Suprapubic skin (tissue), 4 donors: Measurements from ENCODE around the gene CHMP4A. TPM values are rescaled to one million over a fixed set of nuclear protein-coding genes. Genes with fewer than 3 reads are reported as not detected.

Source experiments
- DNase-seq, 2 donors: peaks; one replicate each; pipeline ENCODE4 v3.0.0-alpha.2; 2019; ENCODE audit warnings: low spot score in 2 of 2
- H3K27ac ChIP-seq: fragments of 200-600 bp; sonication (generic); one replicate; pipeline ENCODE4 v1.5.1; 2019
- H3K27me3 ChIP-seq: fragments of 200-600 bp; sonication (generic); one replicate; pipeline ENCODE4 v1.5.1; 2019
- H3K36me3 ChIP-seq: fragments of 200-600 bp; sonication (generic); one replicate; pipeline ENCODE4 v1.5.1; 2019
- H3K4me1 ChIP-seq: fragments of 200-600 bp; sonication (generic); one replicate; pipeline ENCODE4 v1.5.1; 2019
- H3K4me3 ChIP-seq: fragments of 200-600 bp; sonication (generic); one replicate; pipeline ENCODE4 v1.5.1; 2019; ENCODE audit warnings: mild to moderate bottlenecking
- H3K9me3 ChIP-seq: fragments of 200-600 bp; sonication (generic); one replicate; pipeline ENCODE4 v1.5.1; 2019
- EP300 ChIP-seq: sonication (generic); formaldehyde crosslinking; IDR thresholded peaks from one replicate; pipeline ENCODE4 v1.6.1; 2017; ENCODE audit warnings: antibody characterized with exemption
- POLR2A ChIP-seq, 2 donors: fragments of 450-650 bp; IDR thresholded peaks; one replicate each; pipeline ENCODE4 v1.6.1; 2017; ENCODE audit warnings: antibody characterized with exemption in 2 of 2, mild to moderate bottlenecking in 2 of 2, moderate library complexity in 2 of 2
- POLR2AphosphoS5 ChIP-seq, 3 donors: sonication (generic); formaldehyde crosslinking; IDR thresholded peaks; one replicate each; pipeline ENCODE4 v1.6.1; 2017; ENCODE audit warnings: antibody characterized with exemption in 3 of 3
- WGBS: methylation state at CpG from one replicate; pipeline ENCODE4 v1.1.5; 2018; 5-methylcytosine and 5-hydroxymethylcytosine counted together
- total RNA-seq, 4 donors: library from RNA; depleted of rRNA; stranded (reverse); fragments of >200 nt; gene quantifications; one replicate each; pipeline ENCODE4 v1.1.0, GENCODE V29; 2016
- TF ChIP-seq, protein P1 (sequence below), 2 donors: fragments of 200-600 bp in 1 of 2; fragments of 450-650 bp in 1 of 2; sonication (generic) in 1 of 2; IDR thresholded peaks; one replicate each; pipeline ENCODE4 v1.5.1; 2016 to 2019; ENCODE audit warnings: antibody characterized with exemption in 2 of 2, mild to moderate bottlenecking in 1 of 2, moderate library complexity in 1 of 2

Gene CHMP4A
- total RNA-seq, 4 donors from 2014 or later: 47.2 to 86.3 (median 63.6) TPM

DNA sequence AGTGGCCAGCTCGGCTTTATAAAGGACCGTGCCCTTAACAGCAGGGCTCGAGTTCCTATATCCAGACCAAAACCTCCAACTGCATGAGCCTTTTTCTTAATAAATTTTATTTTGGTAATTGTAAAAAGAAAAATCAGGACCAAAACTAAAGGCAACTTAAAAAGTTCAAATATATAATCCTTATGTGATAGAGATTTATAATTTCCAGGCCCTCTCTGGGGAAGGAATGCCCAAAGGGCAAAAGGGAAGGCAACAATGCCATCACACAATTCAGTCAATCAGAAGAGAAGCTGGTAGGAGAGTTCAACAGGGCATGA is 24.3 kb downstream of the CHMP4A start:
- TF ChIP-seq, protein P1, sequence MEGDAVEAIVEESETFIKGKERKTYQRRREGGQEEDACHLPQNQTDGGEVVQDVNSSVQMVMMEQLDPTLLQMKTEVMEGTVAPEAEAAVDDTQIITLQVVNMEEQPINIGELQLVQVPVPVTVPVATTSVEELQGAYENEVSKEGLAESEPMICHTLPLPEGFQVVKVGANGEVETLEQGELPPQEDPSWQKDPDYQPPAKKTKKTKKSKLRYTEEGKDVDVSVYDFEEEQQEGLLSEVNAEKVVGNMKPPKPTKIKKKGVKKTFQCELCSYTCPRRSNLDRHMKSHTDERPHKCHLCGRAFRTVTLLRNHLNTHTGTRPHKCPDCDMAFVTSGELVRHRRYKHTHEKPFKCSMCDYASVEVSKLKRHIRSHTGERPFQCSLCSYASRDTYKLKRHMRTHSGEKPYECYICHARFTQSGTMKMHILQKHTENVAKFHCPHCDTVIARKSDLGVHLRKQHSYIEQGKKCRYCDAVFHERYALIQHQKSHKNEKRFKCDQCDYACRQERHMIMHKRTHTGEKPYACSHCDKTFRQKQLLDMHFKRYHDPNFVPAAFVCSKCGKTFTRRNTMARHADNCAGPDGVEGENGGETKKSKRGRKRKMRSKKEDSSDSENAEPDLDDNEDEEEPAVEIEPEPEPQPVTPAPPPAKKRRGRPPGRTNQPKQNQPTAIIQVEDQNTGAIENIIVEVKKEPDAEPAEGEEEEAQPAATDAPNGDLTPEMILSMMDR (IDR thresholded peaks at IDR 0.05): no peak
- TF ChIP-seq POLR2AphosphoS5 (IDR thresholded peaks at IDR 0.05): no peak
- no peak for TF ChIP-seq POLR2A (IDR thresholded peaks at IDR 0.05)
- TF ChIP-seq EP300: no peak
- DNase-seq: no peak
- Histone ChIP-seq H3K36me3 (peaks cover 53% of the 10 kb centered on the region), H3K9me3 (no peaks in the 10 kb centered on the region), H3K4me1 (peaks cover 37% of the 10 kb centered on the region), H3K4me3 (peak overlapping the region; percentile 90), H3K27ac (peak overlapping the region; percentile 74), H3K27me3 (no peaks in the 10 kb centered on the region)
- 0% methylated on average over 3 of the region's 3 CpGs for WGBS

DNA sequence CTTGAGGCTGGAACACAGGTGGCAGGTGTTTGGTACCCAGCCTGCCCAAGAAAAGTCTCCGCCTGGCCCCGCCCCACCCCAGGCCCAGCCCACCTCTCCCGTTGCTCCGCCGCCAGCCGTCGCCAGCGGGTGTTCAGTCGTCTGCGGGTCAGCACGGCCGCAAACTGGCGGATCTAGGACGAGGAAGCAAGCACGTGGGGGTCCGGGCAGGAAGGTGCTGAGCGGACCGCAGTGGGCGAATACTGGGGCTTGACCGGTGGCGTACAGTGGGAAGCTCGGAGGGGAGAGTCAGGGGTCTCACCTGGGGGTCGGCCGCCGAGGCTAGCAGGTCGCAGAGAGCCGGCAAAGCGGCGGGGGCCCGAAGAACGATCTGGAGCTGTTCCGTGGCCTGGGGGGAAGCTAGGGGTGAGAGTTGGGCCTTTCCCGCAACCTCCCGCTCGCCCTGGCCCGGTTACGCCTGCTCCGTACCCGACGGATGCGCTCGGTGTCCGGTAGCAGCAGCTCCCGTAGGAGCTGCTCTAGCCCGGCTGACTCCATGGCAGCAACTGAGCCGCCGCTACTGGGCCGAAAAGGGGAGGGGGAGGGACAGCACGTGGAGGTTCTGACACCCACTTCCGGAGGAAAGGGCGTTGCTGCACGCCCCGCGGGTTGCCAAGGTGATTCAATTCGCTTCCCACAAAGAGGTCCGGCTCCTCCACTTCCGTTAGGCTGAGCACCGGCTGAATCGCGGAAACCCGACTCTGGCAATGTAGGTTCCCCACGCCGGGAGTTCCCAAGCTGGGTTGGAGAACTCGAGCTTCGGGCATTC is 24.8 kb downstream of the CHMP4A start, which contains the start of gene IPO4:
TSS of gene IPO4 (minus strand) at position 566 of the 808 bp plus-strand sequence. CDS start at position 537, 29 bp downstream.
- Histone ChIP-seq H3K4me3 (peak within 1 kb of the TSS; percentile 90), H3K36me3 (peaks cover 58% of the 10 kb centered on the region), H3K4me1 (peaks cover 33% of the 10 kb centered on the region), H3K27me3 (no peaks in the 10 kb centered on the region), H3K9me3 (no peaks in the 10 kb centered on the region), H3K27ac (peak within 1 kb of the TSS; percentile 74)
- 0% methylated on average over 44 of the region's 65 CpGs for WGBS
- DNase-seq: peak; percentile 97 to 98
- TF ChIP-seq, protein P1 (IDR thresholded peaks at IDR 0.05): no peak
- no peak for TF ChIP-seq POLR2A (IDR thresholded peaks at IDR 0.05)
- TF ChIP-seq EP300: no peak
- TF ChIP-seq POLR2AphosphoS5 (IDR thresholded peaks at IDR 0.05): peak; percentile 58 to 84 (median 65)

- WGBS: 86% methylated on average over 2 of the region's 2 CpGs
- Histone ChIP-seq H3K4me1 (peaks cover 26% of the 10 kb centered on the region), H3K9me3 (no peaks in the 10 kb centered on the region), H3K27me3 (no peaks in the 10 kb centered on the region), H3K27ac (no peak overlapping the region), H3K36me3 (peaks cover 61% of the 10 kb centered on the region), H3K4me3 (peak overlapping the region; percentile 90)
- DNase-seq: no peak
- no peak for TF ChIP-seq EP300
- TF ChIP-seq, protein P1 (IDR thresholded peaks at IDR 0.05): no peak
- no peak for TF ChIP-seq POLR2A (IDR thresholded peaks at IDR 0.05)
- no peak for TF ChIP-seq POLR2AphosphoS5 (IDR thresholded peaks at IDR 0.05)
Observed at GRCh38 chr14:24187539-24187915, 25.8 kb downstream of the CHMP4A start.

- no peak for TF ChIP-seq POLR2AphosphoS5 (IDR thresholded peaks at IDR 0.05)
- TF ChIP-seq POLR2A (IDR thresholded peaks at IDR 0.05): no peak
- TF ChIP-seq, protein P1 (IDR thresholded peaks at IDR 0.05): no peak
- no peak for TF ChIP-seq EP300
- Histone ChIP-seq H3K27me3 (no peaks in the 10 kb centered on the region), H3K4me3 (no peak overlapping the region), H3K9me3 (no peaks in the 10 kb centered on the region), H3K27ac (no peak overlapping the region), H3K4me1 (peaks cover 26% of the 10 kb centered on the region), H3K36me3 (peaks cover 61% of the 10 kb centered on the region)
- WGBS: 94% methylated on average over 9 of the region's 10 CpGs
- DNase-seq: no peak
Observed at GRCh38 chr14:24186831-24187538, 26.3 kb downstream of the CHMP4A start.

- no peak overlapping the region for H3K27ac ChIP-seq
- H3K36me3 ChIP-seq: peaks cover 63% of the 10 kb centered on the region
- no peak for DNase-seq
- no peaks in the 10 kb centered on the region for H3K9me3 ChIP-seq
- 96% methylated on average over 11 of the region's 11 CpGs for WGBS
- H3K27me3 ChIP-seq: no peaks in the 10 kb centered on the region
- no peak for TF ChIP-seq POLR2AphosphoS5 (IDR thresholded peaks at IDR 0.05)
- no peak for TF ChIP-seq POLR2A (IDR thresholded peaks at IDR 0.05)
- TF ChIP-seq EP300: no peak
- TF ChIP-seq, protein P1 (IDR thresholded peaks at IDR 0.05): no peak
- peaks cover 26% of the 10 kb centered on the region for H3K4me1 ChIP-seq
- no peak overlapping the region for H3K4me3 ChIP-seq
Observed at GRCh38 chr14:24185741-24186140, 27.5 kb downstream of the CHMP4A start.
